Measurements from ENCODE around the gene ANAPC4.
A peak's percentile ranks its signal among the peaks of the same experiment; 100 is the strongest.

ANAPC4 gene

DNA sequence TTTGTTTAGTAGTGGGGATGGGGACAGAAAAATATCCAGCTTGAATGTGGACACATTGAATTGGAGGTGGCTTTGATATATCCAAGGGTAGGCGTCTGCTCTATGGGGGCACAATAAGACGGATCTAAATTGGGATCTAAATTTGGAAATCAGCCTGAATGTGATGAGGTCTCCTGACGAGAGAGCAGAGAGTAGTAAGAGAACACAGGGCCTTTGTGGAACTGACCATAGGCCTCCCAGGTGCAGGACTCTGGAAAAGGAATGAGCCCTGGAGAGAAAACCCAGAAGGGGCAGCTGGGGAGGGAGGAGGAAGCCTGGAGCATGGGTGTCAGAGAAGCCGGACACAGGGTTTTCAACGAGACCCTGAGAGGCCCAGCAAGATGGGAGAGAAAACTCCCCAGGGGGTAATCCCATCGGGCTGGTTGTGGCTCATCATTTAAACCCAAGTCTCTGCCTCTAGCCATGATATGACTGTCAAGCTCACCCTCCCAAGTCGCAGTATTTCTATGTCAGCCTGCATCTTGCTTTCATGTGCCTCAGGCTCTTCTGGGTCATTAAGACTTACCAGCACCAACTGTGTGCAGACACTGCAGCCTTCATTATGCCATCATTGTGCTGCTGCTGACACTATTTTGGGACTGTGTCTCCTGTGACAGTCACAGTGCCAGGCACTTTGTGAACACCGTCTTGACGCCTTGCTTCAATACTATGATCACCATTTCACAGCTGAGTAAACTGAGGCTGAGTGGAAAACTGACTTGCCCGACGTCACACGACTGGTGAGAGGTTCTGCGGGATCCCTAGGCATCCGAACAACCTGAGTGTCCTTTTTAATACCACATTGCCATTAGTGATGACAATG lies 57.1 kb downstream of the ANAPC4 start:
- DNase-seq (ENCODE audit: low read depth in 2 of 2), result no peak

DNA sequence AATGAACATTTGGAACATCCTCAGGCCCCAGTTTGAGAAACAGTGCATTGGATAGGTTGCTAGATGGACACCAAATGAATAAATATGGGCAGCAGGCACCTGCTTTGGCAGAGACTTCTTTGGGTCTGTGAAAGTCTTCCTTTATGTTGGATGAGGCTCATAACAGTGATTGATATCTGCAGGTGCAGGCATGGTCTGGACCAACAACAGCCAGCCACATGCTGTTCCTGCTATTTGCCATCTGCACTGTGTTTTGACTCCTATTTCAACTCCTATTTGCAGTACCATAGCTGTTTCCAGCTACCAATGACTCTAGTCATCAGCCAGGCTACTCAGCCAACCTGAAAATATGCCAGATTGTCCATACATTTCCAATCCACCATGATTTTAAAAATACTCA lies 60.9 kb downstream of the ANAPC4 start:
- DNase-seq (ENCODE audit: low read depth in 2 of 2), result no peak

DNA sequence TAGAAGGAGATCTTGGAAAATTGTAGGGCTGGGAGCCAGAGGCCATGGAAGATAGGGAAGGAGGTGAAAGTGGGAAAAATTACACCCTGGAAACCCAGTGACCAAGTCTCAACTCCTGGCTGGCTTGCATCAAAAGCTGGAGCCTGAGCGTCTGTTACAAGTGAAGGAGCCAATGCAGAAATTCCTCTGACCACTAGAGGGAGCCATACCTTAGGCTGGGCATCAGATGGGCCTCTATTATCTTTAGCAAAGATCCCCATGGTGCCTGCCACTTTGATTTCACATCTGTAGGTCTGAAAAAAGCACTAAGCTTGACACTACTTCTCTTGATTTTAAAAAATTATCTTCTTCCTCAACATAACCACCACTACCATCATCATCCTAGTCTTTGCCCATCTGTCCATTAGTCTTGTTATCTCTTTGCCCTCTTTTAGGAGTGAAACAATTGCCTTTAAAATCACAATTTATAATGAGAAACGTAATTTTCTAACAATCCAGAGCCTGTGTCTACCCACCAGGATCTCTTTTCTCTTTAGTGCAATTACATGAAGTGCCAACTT lies 62.9 kb downstream of the ANAPC4 start:
- DNase-seq (ENCODE audit: low read depth in 2 of 2), result peak in 1 of 2 donors; percentile 17

DNA sequence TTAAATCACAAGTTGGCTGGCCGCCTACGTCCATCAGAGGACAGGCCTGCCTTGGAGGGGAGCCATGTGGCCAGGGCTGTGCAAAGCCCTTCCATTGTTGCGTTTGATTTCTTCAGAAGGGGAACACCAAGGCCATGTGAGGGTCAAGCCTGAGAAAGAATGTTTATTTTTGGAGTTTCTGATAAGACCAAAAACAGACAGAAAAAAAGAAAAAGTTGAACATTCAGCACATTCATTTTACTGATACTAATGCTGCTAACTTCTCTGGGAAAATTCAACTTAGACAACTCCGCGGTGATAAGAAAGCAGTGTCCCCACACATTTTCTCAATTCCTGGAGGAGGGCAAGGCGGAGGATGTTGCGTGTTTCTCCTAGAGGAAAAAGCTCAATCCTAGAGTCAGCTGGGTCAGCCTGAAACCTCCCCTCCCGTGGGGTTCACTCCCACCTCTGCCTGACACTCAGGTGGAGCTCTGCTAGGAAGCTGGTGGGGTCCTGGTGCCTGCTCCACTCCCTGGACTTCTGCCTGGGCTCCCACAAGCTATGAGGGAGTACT lies 63.5 kb downstream of the ANAPC4 start:
- DNase-seq (ENCODE audit: low read depth in 2 of 2), result no peak

DNA sequence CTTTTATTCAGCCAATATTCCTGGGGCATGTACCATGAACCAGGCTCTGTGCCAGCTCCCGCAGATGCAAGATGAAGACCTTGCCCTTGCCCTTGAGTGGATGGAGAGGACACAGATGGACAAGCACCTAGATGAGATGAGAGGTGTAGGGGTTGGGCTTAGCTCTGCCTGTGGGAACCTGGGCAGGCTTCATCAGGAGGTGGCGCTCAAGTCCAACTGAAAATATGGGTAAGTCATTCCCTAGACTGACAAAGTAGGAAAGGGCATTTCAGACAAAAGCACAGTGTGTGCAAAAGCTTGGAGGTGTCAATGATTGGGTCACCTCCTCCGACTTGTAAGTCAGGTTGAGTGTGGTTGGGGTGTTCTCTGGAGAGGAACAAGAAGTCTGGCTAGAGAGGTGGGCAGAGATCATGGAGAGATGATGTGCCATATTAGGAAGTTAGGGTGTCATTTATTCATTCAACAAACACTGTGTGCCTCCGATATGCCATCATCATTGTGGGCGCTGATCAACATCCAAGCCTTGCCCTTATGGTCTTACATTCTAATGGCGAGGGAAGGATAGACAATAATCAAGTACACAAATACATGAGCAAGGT lies 64.6 kb downstream of the ANAPC4 start:
- DNase-seq (ENCODE audit: low read depth in 2 of 2), result no peak

DNA sequence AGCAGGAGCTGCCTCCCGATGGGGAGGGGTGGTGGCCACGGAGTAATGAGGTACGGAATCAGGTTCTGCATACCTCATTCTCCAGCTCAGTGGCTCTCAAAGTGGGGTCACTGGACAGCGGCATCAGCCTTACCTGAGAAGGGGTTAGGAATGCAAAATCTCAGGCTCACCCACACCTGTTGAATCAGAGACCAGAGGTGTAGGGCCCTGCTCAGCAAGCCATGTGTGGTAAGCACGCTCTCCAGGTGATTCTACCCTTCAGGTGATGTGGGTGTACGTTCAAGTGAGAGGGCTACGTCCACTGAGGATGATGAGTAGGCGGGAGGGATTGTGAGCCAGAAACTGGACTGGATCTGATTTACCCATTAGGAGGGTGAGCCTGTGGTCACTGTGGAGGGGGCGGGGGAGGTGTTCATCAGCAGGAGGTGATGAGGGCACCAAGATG lies 65.8 kb downstream of the ANAPC4 start:
- no peak for DNase-seq (ENCODE audit: low read depth in 2 of 2)

DNA sequence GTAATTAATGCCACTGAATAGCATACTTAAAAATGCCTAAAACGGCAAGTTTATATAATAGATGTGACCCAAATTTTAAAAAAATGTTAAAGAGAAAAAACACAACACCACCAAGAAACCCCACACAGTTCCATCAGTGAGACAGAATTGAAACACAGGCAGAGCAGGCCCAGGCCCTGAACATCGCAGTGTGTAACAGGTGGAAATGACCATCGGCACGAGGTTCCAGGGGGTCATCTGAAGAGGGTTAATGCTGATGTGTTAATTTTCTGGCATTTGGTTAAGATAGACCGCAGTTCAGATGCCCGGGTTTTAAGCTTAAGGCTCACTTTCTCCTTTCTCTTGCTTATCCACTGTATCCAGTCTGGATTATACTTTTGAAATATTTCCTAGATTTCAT lies 66.8 kb downstream of the ANAPC4 start:
- DNase-seq (ENCODE audit: low read depth in 2 of 2), result no peak

DNA sequence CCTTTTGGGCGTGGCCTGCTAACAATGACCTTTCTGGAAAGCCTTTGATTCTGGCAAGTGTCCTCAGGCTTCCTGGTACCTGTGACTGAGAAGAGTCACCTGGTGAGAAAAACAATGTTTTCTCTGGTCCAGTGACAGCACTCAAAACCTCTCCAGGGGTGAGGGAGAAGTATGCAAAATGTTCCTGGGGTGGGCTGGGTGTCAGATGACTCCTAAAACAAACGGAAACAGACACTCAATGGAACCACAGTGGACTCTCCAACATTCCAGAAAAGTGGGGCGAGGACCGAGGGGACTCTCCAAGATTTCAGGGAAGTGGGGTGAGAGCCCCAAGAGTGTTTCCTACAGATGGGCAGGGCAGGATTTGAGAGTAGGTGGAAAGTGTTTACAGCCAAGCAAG lies 69.5 kb downstream of the ANAPC4 start:
- no peak for DNase-seq (ENCODE audit: low read depth in 2 of 2)

DNA sequence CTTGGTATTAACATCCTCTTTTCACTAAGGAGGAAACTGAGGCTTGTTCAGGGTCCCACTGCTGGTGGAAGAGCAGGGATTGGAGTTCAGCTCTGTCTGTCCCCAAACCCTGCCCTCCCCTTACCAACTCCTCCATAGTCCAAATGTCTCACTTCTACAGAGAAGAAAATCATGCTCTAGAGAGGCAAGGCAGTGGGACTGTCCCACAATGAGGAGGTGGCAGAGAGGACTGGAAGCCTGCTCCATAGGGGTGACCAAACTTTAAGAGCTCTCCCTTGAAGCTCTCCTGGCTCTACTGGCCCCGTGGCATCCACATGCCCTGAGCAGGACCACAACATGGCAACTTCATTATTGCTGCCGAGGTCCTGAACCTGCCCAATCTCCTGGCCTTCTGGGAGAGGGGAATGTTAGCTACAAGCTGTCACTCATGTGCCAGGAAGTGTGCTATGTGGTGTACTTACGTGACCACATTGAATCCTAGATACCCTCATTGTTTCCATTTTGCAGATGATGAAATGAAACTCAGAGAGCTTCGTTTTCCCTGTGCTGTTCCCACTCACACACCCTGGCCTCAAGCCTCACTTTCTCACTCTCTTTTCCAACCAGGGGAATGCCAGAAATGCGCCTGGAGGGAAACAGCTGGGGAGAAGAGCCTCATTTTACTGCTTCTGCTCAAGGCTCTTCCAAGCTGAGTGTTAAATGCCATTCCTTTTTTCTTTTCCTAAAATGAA lies 71.5 kb downstream of the ANAPC4 start:
- no peak for DNase-seq (ENCODE audit: low read depth in 2 of 2)

DNA sequence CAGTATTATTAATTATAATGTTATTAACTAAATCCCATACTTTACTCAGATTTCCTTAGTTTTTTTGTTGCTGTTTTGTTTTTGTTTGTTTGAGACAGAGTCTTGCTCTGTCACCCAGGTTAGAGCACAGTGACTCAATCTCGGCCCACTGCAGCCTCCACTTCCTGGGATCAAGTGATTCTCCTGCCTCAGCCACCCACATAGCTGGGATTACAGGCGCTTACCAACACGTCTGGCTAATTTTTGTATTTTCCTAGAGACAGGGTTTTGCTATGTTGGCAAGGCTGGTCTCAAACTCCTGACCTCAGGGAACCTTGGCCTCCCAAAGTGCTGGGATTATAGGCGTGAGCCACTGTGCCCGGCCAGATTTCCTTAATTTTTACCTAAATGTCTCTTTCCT lies 72.2 kb downstream of the ANAPC4 start:
- no peak for DNase-seq (ENCODE audit: low read depth in 2 of 2)

DNA sequence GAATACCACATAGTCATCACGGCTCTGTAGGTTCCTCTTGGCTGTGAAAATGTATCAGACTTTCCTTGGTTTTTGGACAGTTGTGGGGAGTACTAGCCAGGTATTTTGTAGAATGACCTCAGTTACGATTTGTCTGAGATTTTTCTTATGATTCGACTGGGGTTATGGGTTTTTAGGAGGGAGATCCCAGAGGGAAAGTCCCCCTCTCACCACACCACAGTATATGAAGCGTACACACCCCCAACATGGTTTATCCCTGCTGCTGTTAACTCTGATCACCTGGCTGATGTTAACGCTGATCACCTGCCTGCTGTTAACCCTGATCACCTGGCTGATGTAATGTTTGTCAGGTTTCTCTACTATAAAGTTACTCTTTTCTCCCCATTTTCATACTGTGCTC lies 72.6 kb downstream of the ANAPC4 start:
- no peak for DNase-seq (ENCODE audit: low read depth in 2 of 2)

DNA sequence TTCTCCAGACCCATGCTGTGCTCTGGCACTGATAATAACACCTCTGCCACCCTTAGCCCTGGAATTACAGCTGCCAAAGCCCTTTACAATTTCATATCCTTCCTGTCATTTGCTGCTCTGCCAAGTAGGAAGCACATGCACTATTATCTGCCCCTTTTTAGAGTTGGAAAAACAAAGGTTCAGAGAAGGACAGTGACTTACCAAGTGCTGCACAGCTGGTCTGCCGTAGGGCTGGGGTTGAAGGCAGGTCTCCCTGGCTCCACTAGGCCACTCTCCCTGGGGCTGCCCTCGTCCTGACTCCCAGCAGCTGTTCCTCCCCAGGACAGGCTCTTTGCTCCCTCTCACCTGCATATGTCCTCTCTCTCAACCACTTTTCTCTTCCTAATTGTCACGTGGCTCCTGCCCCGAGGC lies 73.4 kb downstream of the ANAPC4 start:
- no peak for DNase-seq (ENCODE audit: low read depth in 2 of 2)

DNA sequence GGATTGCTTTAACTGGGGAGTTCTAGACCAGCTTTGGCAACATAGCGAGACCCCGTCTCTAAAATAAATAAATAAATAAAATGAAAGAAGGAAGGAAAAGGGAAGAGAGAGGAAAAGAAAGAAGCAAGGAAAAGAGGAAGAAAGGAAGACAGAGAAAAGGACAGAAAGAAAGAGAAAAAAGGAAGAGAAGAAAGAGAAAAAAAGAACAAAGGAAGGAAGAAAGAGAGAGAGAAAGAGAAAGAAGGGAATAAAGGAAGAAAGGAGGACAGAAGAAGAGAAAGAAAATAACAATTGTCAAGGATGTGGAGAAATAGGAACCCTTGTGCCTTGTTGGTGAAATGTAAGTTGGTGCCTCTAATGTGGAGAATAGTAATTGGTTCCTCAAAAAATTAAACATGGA lies 74.6 kb downstream of the ANAPC4 start:
- DNase-seq (ENCODE audit: low read depth in 2 of 2), result no peak

DNA sequence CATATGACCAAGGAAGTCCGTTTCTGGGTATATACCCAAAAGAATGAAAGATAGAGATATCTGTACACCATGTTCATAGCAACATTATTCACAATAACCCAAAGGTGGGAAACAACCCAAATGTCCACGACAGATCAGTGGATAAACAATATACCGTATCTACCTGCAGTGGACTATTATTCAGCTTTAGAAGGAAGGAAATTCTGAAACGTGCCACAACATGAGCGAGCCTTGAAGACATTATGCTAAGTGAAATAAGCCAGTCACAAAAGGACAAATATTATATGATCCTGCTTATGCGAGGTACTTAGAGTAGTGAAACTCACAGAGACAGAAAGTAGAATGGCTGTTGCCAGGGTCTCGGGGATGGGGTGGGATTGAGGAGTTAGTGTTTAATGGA lies 75.0 kb downstream of the ANAPC4 start:
- DNase-seq (ENCODE audit: low read depth in 2 of 2), result no peak

DNA sequence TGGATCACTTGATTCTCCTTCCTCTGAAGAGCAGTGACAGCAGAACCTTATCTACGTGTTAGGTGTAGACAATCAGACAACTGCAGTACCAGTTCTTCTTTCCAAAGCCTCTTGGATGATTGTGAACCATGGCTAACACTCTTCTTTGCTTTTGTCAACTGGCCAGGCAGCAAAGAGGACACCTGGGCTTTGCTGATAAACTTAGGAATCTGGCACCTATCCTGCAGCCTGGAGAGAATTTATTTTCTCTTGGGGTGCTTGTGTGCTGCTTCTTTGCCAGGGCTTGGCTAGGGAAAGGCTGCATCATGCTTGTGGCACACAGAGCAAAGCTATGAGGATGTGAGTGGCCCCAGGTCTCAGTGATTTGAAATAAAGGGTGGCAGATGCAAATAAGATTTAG lies 77.4 kb downstream of the ANAPC4 start:
- no peak for DNase-seq (ENCODE audit: low read depth in 2 of 2)

DNA sequence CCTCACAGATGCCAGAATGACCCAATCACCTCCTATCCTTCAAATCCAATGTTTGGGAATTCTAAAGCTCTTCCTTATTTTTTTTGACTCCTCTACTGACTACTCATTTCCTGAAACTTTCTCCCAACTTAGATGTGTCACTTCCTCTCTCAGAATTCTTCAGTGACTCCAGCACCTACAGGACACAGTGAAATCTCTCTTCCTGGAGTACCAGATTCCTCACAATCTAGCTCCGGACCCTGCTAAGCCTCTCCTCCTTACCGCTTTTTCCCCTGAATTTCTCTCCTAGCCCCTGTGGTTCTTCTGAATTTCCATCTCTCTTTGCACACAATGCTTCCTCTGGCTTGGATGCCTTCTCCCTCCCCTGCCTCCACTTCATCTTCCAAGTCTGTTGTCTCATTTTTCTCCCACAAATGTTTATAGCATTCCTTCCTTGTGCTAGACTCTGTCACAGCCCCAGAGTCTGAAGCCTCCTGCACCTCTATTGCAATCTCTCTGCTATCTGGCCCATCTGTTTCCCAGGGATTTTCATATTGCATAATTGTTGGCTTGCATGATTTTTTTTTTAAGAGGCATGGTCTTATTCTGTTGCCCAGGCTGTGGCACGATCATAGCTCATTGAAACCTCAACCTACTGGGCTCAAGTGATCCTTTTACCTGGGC lies 80.1 kb downstream of the ANAPC4 start:
- no peak for DNase-seq (ENCODE audit: low read depth in 2 of 2)

DNA sequence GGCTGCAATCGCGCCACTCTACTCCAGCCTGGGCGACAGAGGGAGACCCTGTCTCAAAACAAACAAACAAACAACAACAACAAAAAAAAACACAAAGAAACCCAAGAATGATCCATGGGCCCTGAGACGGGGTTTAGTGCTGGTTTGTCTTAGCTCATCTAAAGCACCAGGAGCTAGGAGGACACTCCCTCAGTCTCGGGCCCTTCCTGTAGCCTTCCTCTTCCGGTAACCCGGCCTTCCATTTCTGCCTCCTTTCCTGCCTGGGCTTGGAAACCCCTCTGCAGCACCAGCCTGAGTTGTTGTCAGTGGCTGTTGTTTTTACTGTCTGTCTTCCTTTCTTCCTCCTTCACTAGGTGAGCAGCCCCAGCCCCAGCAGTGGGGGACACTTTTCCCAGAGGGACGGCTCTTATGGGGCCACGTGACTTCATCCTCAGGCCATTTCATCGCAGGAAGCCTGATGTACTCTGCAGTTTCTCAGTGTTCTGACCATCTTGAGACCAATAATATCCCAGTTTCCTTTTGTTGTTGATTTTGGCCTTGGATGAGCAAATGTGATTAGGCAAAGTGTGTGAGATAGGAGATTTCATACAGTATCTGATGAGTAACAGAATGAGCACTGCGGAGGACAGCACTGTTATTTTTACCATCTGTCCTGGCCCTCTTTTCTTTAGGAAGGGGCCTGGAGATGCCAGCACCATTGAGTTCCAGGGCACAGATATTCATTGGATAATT lies 90.1 kb downstream of the ANAPC4 start:
- no peak for DNase-seq (ENCODE audit: low read depth in 2 of 2)

DNA sequence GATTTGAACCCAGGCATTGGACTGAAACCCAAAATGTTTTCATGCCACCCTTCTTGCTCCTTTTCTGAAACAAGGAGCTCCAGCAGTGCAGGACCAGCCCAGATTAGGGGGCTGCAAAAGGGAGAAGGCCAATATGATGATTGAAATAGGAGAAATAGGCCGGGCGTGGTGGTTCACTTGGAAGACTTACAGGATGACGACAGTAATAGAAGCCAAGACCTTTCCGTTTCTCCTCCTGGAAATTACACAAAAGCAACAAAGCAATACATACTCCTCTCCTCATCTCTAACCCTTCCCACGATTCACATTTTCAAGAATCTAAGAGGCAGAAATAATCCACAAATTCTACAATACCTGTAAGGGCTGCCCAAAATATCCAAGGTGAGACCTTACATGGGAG lies 90.8 kb downstream of the ANAPC4 start:
- DNase-seq (ENCODE audit: low read depth in 2 of 2), result no peak
